Measurements from ENCODE around the gene TDO2. TPM values are rescaled to one million over a fixed set of nuclear protein-coding genes. Genes with fewer than 3 reads are reported as not detected.

Gene TDO2
- total and polyA plus RNA-seq, 2 of the 4 experiments (the other 2 are of a cell fraction): 0.09 to 0.18 TPM

DNA sequence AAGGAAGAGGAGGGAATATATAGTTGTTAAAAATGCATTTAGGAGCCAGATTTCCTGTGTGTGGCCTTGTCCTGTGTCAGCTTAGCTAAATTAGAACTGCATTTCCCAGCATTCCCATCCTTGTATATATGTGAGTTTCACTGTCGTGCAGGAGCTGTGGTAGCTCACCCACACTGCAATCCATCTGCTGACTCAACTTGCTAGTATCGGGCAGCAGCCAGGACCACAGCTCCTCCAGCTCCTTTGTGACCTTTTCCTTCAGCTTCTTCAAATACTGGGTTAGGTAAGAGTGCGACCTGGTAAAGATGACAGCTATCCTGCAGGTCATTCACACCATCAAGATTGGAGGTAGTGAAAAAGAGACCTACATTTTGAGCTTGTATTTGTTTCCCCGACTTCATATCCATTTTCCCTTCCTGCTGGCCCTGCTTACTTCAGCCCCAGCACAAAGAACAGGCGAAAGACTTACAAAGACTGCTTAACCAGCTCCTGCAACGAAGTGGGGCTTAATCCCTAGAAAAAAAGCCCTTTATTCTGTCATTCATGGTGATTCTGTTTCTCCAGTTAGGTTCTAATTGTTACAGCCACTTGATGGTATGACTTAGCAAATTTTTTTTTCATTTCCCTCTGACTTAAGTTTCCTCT lies 48.8 kb upstream of the TDO2 start:
- ATAC-seq (ENCODE audit: low read depth) (peak; percentile 99), DNase-seq (peak; percentile 86)
- Histone ChIP-seq H3K9ac (ENCODE audit: low read depth, low read length) (peak overlapping the region; percentile 18; the same call in 1 of the 2 replicates), H2AK9ac (replicated peaks; ENCODE audit: low read depth, low read length, poor library complexity) (no peak overlapping the region), H2BK15ac (ENCODE audit: low read depth, low read length) (no peak overlapping the region), H3K27ac (ENCODE audit: insufficient read depth, low read length) (peak overlapping the region; percentile 48; the same call in 1 of the 2 replicates), H4K8ac (ENCODE audit: low read depth in 2 of 2, low read length in 2 of 2) (peak overlapping the region in 1 of 2 experiments; percentile 88; a peak in 2 of 4 replicates), H3K9me1 (ENCODE audit: insufficient read depth, low read length) (no peaks in the 10 kb centered on the region), H3K4ac (ENCODE audit: low read depth, low read length) (peak overlapping the region; percentile 35; the same call in 1 of the 2 replicates), H3K79me1 (ENCODE audit: low read depth in 1 of 2, low read length in 2 of 2) (no peaks in the 10 kb centered on the region), H2AFZ (replicated peaks; ENCODE audit: low read length, poor library complexity) (peak overlapping the region; percentile 84), H2BK5ac (ENCODE audit: low read depth, low read length, poor library complexity, severe bottlenecking) (peak overlapping the region; percentile 16), H2BK120ac (ENCODE audit: low read depth, low read length) (peak overlapping the region; percentile 79), H3K23ac (ENCODE audit: low read depth, low read length) (peak overlapping the region; percentile 2; the same call in 1 of the 2 replicates), H3K4me2 (ENCODE audit: low read depth, low read length) (peak overlapping the region; percentile 90), H2AK5ac (ENCODE audit: low read depth, low read length) (no peak overlapping the region), H3K14ac (replicated peaks; ENCODE audit: low read depth, low read length) (peak overlapping the region; percentile 65; the same call in 1 of the 2 replicates), H3K9me3 (ENCODE audit: control insufficient read depth, insufficient read depth, low read length) (no peaks in the 10 kb centered on the region), H4K91ac (ENCODE audit: insufficient read depth, low read depth, low read length) (peak overlapping the region; percentile 8; the same call in 1 of the 2 replicates), H3K4me1 (ENCODE audit: control insufficient read depth, insufficient read depth, low read length) (peaks cover 3% of the 10 kb centered on the region), H3K56ac (ENCODE audit: extremely low read depth, insufficient read depth, low read length) (no peak overlapping the region), H4K20me1 (ENCODE audit: insufficient read depth, low read length) (no peaks in the 10 kb centered on the region), H4K5ac (ENCODE audit: low read depth, low read length) (peak overlapping the region; percentile 75), H3K4me3 (ENCODE audit: insufficient read depth, low read depth, low read length) (peak overlapping the region; percentile 21; the same call in 1 of the 2 replicates), H3K18ac (ENCODE audit: low read depth, low read length) (peak overlapping the region; percentile 84), H2BK20ac (ENCODE audit: low read depth, low read length) (peak overlapping the region; percentile 68; the same call in 1 of the 2 replicates), H3K36me3 (ENCODE audit: control insufficient read depth, insufficient read depth, low read length) (no peaks in the 10 kb centered on the region), H3K27me3 (ENCODE audit: control insufficient read depth, insufficient read depth, low read length) (no peaks in the 10 kb centered on the region)
- intact Hi-C loops (cut with micrococcal nuclease): no loop called here
- in situ Hi-C loops (cut with MboI; ENCODE audit: low sequenced_read_pairs): no loop called here
- dilution Hi-C loops (cut with HindIII; ENCODE audit: low sequenced_read_pairs, unreplicated experiment): no loop called here
- ChIA-PET POLR2A (ENCODE audit: unreplicated experiment) (no interaction called here), CTCF (interaction anchor here (1.0 to 1.1 kb wide), 2 partner anchors 26 to 99 kb away, joined by 3 read pairs; no protein-coding TSS in a partner anchor)
- BruUV-seq (replicated peaks): TSS peak; percentile 73
- TF ChIP-seq RCOR1 (IDR thresholded peaks at IDR 0.05; ENCODE audit: insufficient replicate concordance, low read length) (no peak), MAFK (IDR thresholded peaks at IDR 0.05; ENCODE audit: low read depth, low read length) (0 out of 2 replicates have a peak, but pooled peaks have one; percentile 8), NFE2L2 (IDR thresholded peaks at IDR 0.05; ENCODE audit: low read depth, low read length) (peak; percentile 49), FOS (IDR thresholded peaks at IDR 0.05; ENCODE audit: low read depth, low read length) (0 out of 2 replicates have a peak, but pooled peaks have one; percentile 41), MXI1 (IDR thresholded peaks at IDR 0.05; ENCODE audit: borderline replicate concordance, low read depth, low read length) (no peak)
- TF ChIP-seq, protein P1, sequence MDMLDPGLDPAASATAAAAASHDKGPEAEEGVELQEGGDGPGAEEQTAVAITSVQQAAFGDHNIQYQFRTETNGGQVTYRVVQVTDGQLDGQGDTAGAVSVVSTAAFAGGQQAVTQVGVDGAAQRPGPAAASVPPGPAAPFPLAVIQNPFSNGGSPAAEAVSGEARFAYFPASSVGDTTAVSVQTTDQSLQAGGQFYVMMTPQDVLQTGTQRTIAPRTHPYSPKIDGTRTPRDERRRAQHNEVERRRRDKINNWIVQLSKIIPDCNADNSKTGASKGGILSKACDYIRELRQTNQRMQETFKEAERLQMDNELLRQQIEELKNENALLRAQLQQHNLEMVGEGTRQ (IDR thresholded peaks at IDR 0.05; ENCODE audit: low read depth, low read length): no peak
- TF ChIP-seq, protein P2, sequence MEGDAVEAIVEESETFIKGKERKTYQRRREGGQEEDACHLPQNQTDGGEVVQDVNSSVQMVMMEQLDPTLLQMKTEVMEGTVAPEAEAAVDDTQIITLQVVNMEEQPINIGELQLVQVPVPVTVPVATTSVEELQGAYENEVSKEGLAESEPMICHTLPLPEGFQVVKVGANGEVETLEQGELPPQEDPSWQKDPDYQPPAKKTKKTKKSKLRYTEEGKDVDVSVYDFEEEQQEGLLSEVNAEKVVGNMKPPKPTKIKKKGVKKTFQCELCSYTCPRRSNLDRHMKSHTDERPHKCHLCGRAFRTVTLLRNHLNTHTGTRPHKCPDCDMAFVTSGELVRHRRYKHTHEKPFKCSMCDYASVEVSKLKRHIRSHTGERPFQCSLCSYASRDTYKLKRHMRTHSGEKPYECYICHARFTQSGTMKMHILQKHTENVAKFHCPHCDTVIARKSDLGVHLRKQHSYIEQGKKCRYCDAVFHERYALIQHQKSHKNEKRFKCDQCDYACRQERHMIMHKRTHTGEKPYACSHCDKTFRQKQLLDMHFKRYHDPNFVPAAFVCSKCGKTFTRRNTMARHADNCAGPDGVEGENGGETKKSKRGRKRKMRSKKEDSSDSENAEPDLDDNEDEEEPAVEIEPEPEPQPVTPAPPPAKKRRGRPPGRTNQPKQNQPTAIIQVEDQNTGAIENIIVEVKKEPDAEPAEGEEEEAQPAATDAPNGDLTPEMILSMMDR (conservative IDR thresholded peaks at IDR 0.05; ENCODE audit: low read depth, low read length): no peak
- WGBS, 2 experiments (ENCODE audit: extremely low coverage in 2 of 2, insufficient read length in 1 of 2): no CpG with 5 or more reads among the region's 6 CpGs

Data from IMR-90 (cell line).